GM18873 (cell line): Measurements from ENCODE around the gene MICAL2.

Source experiments
- ATAC-seq: cut with Tn5 transposase; IDR thresholded peaks from one replicate; pipeline ENCODE4 v1.9.1; 2021; ENCODE audit warnings: mild to moderate bottlenecking, moderate library complexity, moderate number of reproducible peaks; ENCODE audit not compliant: unreplicated experiment, low FRiP score

The MICAL2 gene

DNA sequence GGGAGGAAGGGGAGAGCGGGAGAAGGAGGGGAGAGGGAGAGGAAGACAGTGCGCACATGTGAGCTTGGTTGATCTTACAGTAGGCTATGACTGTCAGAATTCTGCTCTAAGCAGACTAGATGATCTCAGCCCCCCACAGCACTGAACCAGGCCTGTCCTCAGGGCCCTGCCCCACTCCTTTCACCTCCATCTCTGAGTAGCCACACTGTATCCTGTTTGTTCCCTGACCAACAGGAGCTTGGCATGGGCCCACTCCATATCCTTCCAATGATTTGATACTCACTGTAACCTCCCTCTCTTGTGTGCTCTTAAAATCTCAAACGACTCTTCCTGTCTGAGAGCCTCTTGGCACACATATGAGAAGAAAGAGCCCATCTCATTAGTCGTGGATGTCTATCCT is 180.9 kb downstream of the MICAL2 start:
- ATAC-seq: no peak

DNA sequence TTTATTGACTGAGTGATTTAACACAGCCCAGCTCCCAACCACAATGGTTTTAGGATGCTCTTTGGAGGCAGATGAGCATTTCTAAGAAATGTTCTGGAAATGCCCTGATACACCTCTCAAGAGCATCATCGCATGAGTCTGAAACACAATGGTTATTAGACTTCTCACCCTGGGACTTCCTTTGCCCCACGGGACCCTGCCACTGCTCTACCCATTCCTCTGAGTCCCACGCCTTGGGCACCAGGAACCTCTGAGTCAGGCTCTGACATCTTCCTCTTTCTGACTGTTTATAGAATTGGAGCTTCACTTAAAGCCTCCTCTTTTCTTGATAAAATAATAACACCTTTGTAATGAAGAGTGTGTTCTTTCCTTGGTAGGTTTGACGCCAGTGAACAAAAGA is 181.4 kb downstream of the MICAL2 start:
- no peak for ATAC-seq

DNA sequence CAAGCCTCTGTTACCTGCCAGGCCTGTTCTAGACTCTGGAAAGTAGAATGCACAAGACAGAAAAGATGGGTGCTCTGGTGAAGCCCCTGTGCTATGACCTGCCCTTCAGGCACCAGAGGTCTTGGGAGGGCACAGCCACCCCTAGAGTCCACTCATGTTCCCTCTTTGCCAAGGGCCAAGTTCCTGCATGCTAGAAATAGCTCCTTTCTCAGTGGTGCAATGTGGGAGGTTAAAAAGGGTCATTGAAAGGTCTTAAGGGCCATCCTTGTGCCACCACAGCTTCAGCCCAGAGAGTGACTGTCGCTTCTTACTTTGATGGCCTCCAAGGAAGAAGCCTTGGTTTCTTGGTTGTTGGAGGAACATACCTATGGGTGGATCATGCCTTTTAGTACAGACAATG is 182.4 kb downstream of the MICAL2 start:
- no peak for ATAC-seq

DNA sequence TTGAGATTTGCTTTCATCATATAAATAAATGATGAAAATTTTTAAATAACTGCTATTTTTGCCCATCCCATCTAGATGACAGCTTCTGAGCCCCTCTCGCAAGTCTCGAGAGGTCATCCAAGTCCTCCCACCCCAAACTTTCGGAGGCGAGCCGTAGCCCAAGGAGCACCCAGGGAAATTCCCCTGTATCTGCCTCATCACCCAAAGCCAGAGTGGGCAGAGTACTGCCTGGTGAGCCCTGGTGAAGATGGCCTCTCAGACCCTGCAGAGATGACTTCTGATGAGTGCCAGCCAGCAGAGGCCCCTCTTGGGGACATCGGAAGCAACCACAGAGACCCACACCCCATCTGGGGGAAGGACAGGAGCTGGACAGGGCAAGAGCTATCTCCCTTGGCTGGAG is 183.1 kb downstream of the MICAL2 start:
- no peak for ATAC-seq

GRCh38 chr11:12294613-12295012 is 184.2 kb downstream of the MICAL2 start:
- no peak for ATAC-seq

DNA sequence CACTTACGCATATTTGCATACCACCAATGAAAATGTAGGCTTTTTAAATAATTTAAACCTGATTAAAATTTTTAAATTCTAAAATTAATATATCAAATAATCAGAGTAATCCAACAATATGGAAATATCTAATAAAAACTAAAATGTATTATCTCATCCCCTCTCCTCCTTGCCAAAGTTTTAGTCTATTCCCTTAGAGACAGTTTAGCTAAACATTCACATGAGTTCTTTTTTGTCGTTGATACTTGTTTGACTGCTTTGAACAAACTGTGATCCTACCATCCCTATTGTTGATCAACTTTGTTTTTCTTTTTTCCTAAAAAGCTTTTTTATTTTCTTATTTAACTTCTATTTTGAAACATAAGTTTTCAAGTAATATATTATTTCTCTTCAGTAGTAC is 185.6 kb downstream of the MICAL2 start:
- no peak for ATAC-seq

- no peak for ATAC-seq
Observed at GRCh38 chr11:12298610-12299009, 188.2 kb downstream of the MICAL2 start.

DNA sequence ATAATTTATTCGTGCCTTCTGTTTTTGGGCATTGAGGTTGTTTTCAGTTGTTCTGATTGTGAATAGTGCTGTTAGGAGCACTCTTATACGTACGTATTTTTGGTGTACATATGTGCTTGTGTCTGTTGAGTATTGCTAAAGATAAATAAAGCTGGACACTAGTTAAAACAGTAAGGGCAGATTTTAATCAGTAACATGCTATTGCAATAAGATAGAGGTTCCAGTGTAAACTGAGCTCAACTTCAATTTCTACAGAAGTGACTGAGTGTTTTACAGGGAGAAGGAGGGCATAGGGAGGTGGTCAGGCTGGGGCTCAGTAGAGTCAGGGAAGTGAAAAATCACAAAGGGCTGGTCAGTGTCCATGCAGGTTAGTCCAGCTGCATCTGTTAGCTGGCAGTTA is 191.0 kb downstream of the MICAL2 start:
- ATAC-seq: no peak

DNA sequence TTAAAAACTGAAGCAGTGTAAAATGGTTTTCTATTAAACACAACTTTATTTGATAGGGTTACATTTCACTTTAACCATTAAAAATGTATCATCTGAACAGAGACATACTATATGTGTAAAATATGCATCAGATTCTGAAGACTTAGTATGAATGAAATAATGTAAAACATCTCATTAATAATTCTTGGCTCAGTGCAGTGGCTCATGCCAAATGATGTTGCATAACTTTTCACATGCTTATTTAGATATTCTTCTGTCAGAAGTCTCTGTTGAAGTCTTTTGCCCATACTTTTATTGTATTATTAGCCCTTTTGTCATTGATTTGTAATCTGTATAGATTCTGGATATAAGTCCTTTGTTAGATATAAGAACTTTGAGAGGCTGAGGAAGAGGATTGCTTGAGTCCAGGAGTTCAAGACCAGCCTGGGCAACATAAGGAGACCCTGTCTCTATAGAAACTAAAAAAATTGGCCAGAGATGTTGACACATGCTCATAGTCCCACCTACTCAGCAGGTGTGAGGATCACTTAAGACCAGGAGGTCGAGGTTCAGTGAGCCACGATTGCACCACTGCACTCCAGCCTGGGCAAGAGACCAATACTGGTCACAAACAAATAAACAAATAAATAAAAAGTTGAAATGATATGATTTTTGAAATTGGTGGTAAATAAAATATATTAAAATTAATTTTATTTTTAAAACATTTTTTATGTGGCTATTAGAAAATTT is 193.2 kb downstream of the MICAL2 start:
- no peak for ATAC-seq

DNA sequence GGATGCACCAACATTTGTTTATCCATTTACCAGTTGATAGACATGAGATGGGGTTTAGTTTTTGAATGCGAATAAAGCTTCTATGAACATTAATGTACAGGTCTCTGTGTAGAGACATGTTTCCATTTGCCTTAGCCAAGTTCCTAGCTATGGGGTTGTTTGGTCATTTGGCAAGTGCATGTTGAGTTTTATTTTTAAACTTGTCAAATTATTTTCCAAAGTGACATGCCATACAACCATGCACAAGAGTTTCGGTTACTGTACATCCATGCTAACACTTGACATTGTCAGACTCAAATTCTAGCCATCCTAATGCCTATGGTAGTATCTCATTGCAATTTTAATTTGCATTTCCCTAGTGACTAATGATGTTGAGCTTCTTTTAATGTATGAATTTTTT is 196.4 kb downstream of the MICAL2 start:
- no peak for ATAC-seq

GRCh38 chr11:12312132-12312531 is 201.7 kb downstream of the MICAL2 start:
- ATAC-seq: no peak
